T-cell (primary cell): Measurements from ENCODE around the gene KIF26A. TPM values are rescaled to one million over a fixed set of nuclear protein-coding genes. Genes with fewer than 3 reads are reported as not detected.

ENCODE experiments used
- ATAC-seq, 4 experiments: fragments of 200-7000 bp in 3 of 4; fragments of 150-1000 bp in 1 of 4; cut with Tn5 transposase; replicated peaks in 1 of 4; 1 replicate in 3 of 4; 2 replicates in 1 of 4; pipeline ENCODE4 v1.10.0; 2021; ENCODE audit warnings: moderate library complexity in 3 of 4, mild to moderate bottlenecking in 2 of 4, moderate number of reproducible peaks in 1 of 4
- CTCF ChIA-PET, 2 donors: fragments of 300-600 bp; sonication (Branson Sonifier 250); formaldehyde crosslinking; loops; one replicate each; lab custom pipeline; 2022; ENCODE audit warnings: antibody characterized with exemption in 2 of 2; lab: Charles Lee
- POLR2A ChIA-PET, 2 donors: fragments of 300-600 bp; sonication (Branson Sonifier 250); formaldehyde crosslinking; loops; one replicate each; lab custom pipeline; 2022; ENCODE audit warnings: antibody characterized with exemption in 2 of 2; lab: Charles Lee
- DNase-seq, 35 experiments: peaks; one replicate each; pipeline versions ENCODE4 v3.0.0 to v3.0.0-alpha.2; 2013 to 2023
- H3K27ac ChIP-seq: one replicate; pipeline ENCODE4 v1.5.1; 2013; ENCODE audit warnings: low read length
- H3K27me3 ChIP-seq, 2 experiments: replicated peaks in 1 of 2; 1 replicate in 1 of 2; 2 replicates in 1 of 2; pipeline versions ENCODE4 v1.6.1 to v1.7.0; 2013; ENCODE audit warnings: low read length in 1 of 2, mixed read lengths in 1 of 2; ENCODE audit not compliant: control insufficient read depth in 2 of 2, insufficient read depth in 2 of 2; ENCODE audit errors: extremely low read depth in 1 of 2
- H3K36me3 ChIP-seq, 2 donors: 1 replicate in 1 of 2; 2 replicates in 1 of 2; pipeline versions ENCODE4 v1.6.1 to v1.7.0; 2013; ENCODE audit warnings: low read length in 1 of 2; ENCODE audit not compliant: control insufficient read depth in 2 of 2, insufficient read depth in 1 of 2; ENCODE audit errors: extremely low read depth in 1 of 2
- H3K4me1 ChIP-seq, 2 experiments: 1 replicate in 1 of 2; 2 replicates in 1 of 2; pipeline versions ENCODE4 v1.6.1 to v1.7.0; 2013; ENCODE audit warnings: low read length in 2 of 2, mixed read lengths in 1 of 2; ENCODE audit not compliant: insufficient read depth in 2 of 2, control insufficient read depth in 1 of 2; ENCODE audit errors: extremely low read depth in 1 of 2
- H3K4me3 ChIP-seq, 2 donors: 1 replicate in 1 of 2; 2 replicates in 1 of 2; pipeline versions ENCODE4 v1.5.1 to v1.7.0; 2013; ENCODE audit warnings: mild to moderate bottlenecking in 2 of 2, low read length in 1 of 2, moderate library complexity in 1 of 2; ENCODE audit not compliant: control insufficient read depth in 1 of 2; ENCODE audit errors: extremely low read depth in 1 of 2
- H3K9me3 ChIP-seq: 2 replicates; pipeline ENCODE4 v1.7.0; 2013
- H3K27ac Mint-ChIP-seq, 2 donors: one replicate each; pipeline ENCODE4 v1.8.0; 2020 to 2021; ENCODE audit warnings: mild to moderate bottlenecking in 2 of 2, mixed read lengths in 2 of 2
- H3K27me3 Mint-ChIP-seq, 2 donors: one replicate each; pipeline ENCODE4 v1.8.0; 2021 to 2022; ENCODE audit warnings: mixed read lengths in 2 of 2
- H3K36me3 Mint-ChIP-seq: one replicate; pipeline ENCODE4 v1.8.0; 2021; ENCODE audit warnings: mixed read lengths
- H3K4me1 Mint-ChIP-seq, 3 donors: one replicate each; pipeline ENCODE4 v1.8.0; 2020 to 2022; ENCODE audit warnings: mixed read lengths in 3 of 3, mild to moderate bottlenecking in 1 of 3
- H3K4me3 Mint-ChIP-seq, 3 donors: one replicate each; pipeline ENCODE4 v1.8.0; 2020 to 2022; ENCODE audit warnings: mild to moderate bottlenecking in 3 of 3, mixed read lengths in 3 of 3, moderate library complexity in 3 of 3
- H3K9me3 Mint-ChIP-seq, 3 donors: one replicate each; pipeline ENCODE4 v1.8.0; 2020 to 2022; ENCODE audit warnings: mixed read lengths in 3 of 3
- WGBS: methylation state at CpG from one replicate; pipeline ENCODE4 v1.1.5; 2013; ENCODE audit warnings: missing lambda C conversion rate; ENCODE audit not compliant: insufficient coverage; 5-methylcytosine and 5-hydroxymethylcytosine counted together
- total RNA-seq, 35 experiments: library from RNA in 6 of 35; stranded (reverse) in 6 of 35; fragments of 120-200 nt in 1 of 35; gene quantifications; one replicate each; pipeline versions ENCODE4 v1.2.1 to v1.2.4 and lab custom pipeline; 2013 to 2026

Gene KIF26A
- total RNA-seq, 5 donors from 2014 or later (not counting 1 experiment from before 2014, with no cell fraction given), result 0.07 to 1.6 (median 0.44) TPM

DNA sequence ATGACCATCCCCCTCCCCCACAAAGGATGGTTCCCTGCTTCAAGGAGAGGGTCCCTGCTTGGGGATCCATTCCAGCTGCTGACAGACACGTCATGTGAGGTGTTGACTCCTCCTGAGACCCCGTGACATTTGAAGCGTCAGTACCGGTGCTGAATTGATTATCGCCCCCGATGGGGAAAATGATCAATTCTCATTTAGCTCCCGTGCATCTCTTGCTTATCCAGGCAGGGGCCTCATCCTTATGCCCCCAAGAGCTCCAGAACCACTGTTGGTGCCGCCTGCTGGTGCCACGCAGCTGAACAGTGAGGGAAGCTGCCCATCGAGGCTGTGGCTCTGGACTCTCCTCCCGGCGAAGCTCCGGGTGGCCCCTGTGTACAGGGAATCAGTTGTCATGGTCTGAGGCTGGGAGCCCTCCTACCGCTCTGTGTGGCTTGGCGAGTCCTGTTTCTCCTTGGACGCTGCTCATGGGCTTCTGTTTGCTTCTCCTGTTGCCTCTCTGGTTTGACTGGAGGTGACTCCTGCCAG lies 4.6 kb downstream of the KIF26A start:
- DNase-seq, result no peak
- Histone ChIP-seq H3K9me3 (no peaks in the 10 kb centered on the region), H3K27ac (no peak overlapping the region), H3K36me3 (no peaks in the 10 kb centered on the region), H3K4me1 (peaks cover 0 to 9% of the 10 kb centered on the region in 2 experiments), H3K4me3 (no peak overlapping the region), H3K27me3 (peaks cover 0 to 49% of the 10 kb centered on the region in 2 experiments)
- 82% methylated on average over 15 of the region's 16 CpGs for WGBS
- Mint-ChIP-seq H3K4me1 (no peaks in the 10 kb centered on the region), H3K27me3 (peaks cover 8 to 16% of the 10 kb centered on the region in 2 donors), H3K4me3 (no peak overlapping the region), H3K27ac (no peak overlapping the region), H3K9me3 (no peaks in the 10 kb centered on the region), H3K36me3 (no peaks in the 10 kb centered on the region)
- ATAC-seq, result no peak
- CTCF ChIA-PET, result no interaction called here
- POLR2A ChIA-PET, result no interaction called here

- 72% methylated on average over 22 of the region's 26 CpGs for WGBS
- Mint-ChIP-seq H3K4me1 (no peaks in the 10 kb centered on the region), H3K36me3 (no peaks in the 10 kb centered on the region)
Measured at GRCh38 chr14:104143521-104144452, 5.4 kb downstream of the KIF26A start.

DNA sequence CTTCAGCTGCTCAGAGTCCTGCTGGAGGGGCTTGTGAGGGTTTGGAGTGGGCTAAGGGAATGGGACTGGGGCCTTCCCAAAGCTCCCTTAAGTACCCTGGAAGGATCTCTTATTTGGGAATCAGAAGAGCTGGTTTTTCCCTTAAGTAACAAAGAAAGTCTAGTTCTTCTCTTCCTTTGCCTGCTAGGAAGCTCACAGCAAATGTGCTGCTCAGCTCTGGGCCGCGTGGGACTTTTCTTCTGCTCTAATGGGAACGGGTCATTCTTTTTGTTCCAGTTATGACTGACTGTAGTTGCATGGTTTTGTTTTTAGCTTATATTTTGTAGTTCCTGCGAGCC lies 6.0 kb downstream of the KIF26A start:
- DNase-seq (no peak), ATAC-seq (no peak)
- H3K9me3 ChIP-seq, result no peaks in the 10 kb centered on the region
- H3K27me3 ChIP-seq, result peaks cover 0 to 47% of the 10 kb centered on the region in 2 experiments
- no peak overlapping the region for H3K27ac ChIP-seq
- ChIA-PET CTCF (interaction anchor here in 1 of 2 donors (0.6 kb wide), 1 partner anchor 1375 kb away, joined by 4 read pairs; no protein-coding TSS in a partner anchor), POLR2A (no interaction called here)
- H3K36me3 Mint-ChIP-seq, result no peaks in the 10 kb centered on the region
- H3K27ac Mint-ChIP-seq, result no peak overlapping the region
- no peak overlapping the region for H3K4me3 Mint-ChIP-seq
- peaks cover 8 to 12% of the 10 kb centered on the region in 2 donors for H3K27me3 Mint-ChIP-seq
- no peak overlapping the region for H3K4me3 ChIP-seq
- H3K36me3 ChIP-seq, result no peaks in the 10 kb centered on the region
- H3K4me1 Mint-ChIP-seq, result no peaks in the 10 kb centered on the region
- peaks cover 0 to under 1% of the 10 kb centered on the region in 2 experiments for H3K4me1 ChIP-seq
- 60% methylated on average over 3 of the region's 4 CpGs for WGBS
- no peaks in the 10 kb centered on the region for H3K9me3 Mint-ChIP-seq

More at GRCh38 chr14:104143521-104144452, 5.4 kb downstream of the KIF26A start:
- peaks cover 0 to 4% of the 10 kb centered on the region in 2 experiments for H3K4me1 ChIP-seq
- Mint-ChIP-seq H3K4me3 (no peak overlapping the region), H3K27ac (no peak overlapping the region), H3K9me3 (no peaks in the 10 kb centered on the region), H3K27me3 (peaks cover 10 to 16% of the 10 kb centered on the region in 2 donors)
- H3K4me3 ChIP-seq, result no peak overlapping the region
- no peaks in the 10 kb centered on the region for H3K9me3 ChIP-seq
- no peaks in the 10 kb centered on the region for H3K36me3 ChIP-seq
- CTCF ChIA-PET, result interaction anchor here in 1 of 2 donors (0.6 kb wide), 1 partner anchor 50 kb away, joined by 4 read pairs; no protein-coding TSS in a partner anchor
- POLR2A ChIA-PET, result no interaction called here
- ATAC-seq (no peak), DNase-seq (no peak)
- peaks cover 0 to 47% of the 10 kb centered on the region in 2 experiments for H3K27me3 ChIP-seq
- no peak overlapping the region for H3K27ac ChIP-seq

DNA sequence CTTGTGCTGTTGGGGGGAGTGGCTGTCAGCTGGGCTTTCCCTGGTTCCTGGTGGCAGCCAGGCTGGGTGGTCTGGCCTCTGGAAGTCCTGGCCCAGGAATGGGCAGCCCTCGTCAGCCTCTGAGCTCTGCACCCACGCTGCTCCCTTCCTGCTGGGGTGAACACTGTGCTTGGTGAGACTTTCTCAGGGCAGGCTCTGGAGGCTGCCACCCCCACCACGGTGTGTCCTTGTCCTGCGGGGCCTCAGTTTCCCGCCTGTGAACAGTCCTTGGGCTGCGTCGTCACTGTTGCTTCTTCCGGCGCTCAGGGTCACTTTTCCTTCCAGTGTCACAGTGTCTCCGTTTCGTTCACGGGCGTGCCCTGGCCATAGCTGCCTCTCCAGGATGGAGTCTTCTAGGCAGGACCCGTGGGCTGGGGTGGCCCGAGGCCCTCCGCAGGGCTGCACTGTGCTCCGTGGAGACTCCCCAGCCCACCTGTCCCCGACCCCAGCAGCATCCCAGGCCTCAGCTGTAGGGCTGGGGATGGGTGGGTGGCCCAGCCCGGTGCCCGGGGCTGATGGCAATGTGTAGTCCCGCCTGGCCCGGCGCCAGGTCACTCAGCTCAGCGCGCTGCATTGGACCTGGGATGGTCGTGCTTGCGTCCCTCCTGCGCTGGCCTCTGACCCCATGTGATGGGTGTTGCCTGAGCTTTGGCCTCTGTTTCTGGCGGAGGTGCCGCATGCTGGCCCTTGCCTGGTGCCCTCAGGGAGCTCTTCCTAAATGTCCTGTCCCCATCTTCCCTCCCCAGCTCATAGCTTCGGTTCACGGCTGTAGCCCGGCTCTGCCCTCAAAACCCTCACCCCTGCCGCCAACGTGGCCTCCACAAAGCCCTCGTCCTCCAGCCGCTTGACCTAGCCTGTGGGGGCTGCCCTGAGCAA lies 6.8 kb downstream of the KIF26A start:
- POLR2A ChIA-PET, result no interaction called here
- no peak for ATAC-seq
- 83% methylated on average over 26 of the region's 37 CpGs for WGBS

DNA sequence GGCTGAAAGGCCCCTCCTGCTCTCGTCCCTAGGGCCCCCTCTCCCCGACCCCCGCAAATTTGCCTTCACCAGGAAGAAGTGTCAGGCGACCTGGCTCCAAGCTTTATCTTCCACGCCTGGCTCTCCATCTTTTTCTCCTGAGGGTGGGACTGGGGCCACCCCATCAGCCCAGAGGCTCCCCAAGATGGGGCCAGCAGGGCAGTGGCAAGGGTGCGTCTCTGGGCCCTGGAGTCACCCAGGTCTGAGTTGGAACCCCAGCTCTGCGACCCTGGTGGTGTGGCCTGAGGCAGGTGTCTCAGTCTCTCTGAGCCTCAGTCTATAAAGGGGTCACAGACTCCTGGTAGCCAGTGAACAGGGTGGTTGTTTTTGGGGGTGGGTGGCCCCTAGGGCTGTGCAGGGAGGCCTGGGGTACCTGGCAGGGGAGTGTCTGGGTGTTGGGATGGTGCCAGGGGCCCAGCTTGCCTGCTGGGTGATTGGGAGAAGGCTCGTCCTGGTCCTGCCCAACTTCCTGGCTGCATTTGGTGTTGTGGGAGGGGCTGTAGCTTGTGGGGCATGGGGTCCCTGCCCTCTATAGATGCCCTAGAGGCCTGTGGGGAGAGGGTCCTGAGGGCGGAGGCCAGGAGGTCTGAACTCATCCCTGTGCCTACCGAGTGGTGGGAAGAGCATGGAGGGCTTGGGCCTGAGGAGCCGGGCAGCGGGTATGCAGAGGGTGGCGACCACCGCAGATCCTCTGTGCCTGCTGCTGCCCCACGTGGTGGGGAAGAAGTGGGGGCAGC lies 7.6 kb downstream of the KIF26A start:
- no peaks in the 10 kb centered on the region for H3K36me3 ChIP-seq
- Mint-ChIP-seq H3K4me3 (no peak overlapping the region), H3K27me3 (peaks cover 4 to 13% of the 10 kb centered on the region in 2 donors), H3K9me3 (no peaks in the 10 kb centered on the region), H3K27ac (no peak overlapping the region), H3K4me1 (no peaks in the 10 kb centered on the region), H3K36me3 (no peaks in the 10 kb centered on the region)
- WGBS, result 81% methylated on average over 12 of the region's 15 CpGs
- DNase-seq (no peak), ATAC-seq (no peak)
- CTCF ChIA-PET, result no interaction called here
- H3K27me3 ChIP-seq, result peaks cover 0 to 45% of the 10 kb centered on the region in 2 experiments
- H3K4me1 ChIP-seq, result peaks cover 0 to 8% of the 10 kb centered on the region in 2 experiments
- H3K4me3 ChIP-seq, result no peak overlapping the region
- H3K27ac ChIP-seq, result no peak overlapping the region
- POLR2A ChIA-PET, result no interaction called here
- H3K9me3 ChIP-seq, result no peaks in the 10 kb centered on the region

More for the DNA sequence above, 6.8 kb downstream of the KIF26A start:
- no peak overlapping the region for H3K4me3 ChIP-seq
- Mint-ChIP-seq H3K4me3 (no peak overlapping the region), H3K27me3 (peaks cover 7 to 12% of the 10 kb centered on the region in 2 donors), H3K27ac (no peak overlapping the region), H3K9me3 (no peaks in the 10 kb centered on the region), H3K4me1 (no peaks in the 10 kb centered on the region), H3K36me3 (no peaks in the 10 kb centered on the region)
- DNase-seq, result no peak
- CTCF ChIA-PET, result interaction anchor here in 1 of 2 donors (0.6 kb wide), 1 partner anchor 1374 kb away, joined by 4 read pairs; no protein-coding TSS in a partner anchor
- H3K27me3 ChIP-seq, result peaks cover 0 to 45% of the 10 kb centered on the region in 2 experiments
- H3K4me1 ChIP-seq, result peaks cover 0 to 5% of the 10 kb centered on the region in 2 experiments
- no peak overlapping the region for H3K27ac ChIP-seq
- H3K36me3 ChIP-seq, result no peaks in the 10 kb centered on the region
- H3K9me3 ChIP-seq, result no peaks in the 10 kb centered on the region
